HG03354 (cell line): ENCODE results near the gene PDE8B.

Source experiments
- ATAC-seq: cut with Tn5 transposase; IDR thresholded peaks from one replicate; pipeline ENCODE4 v1.9.1; 2021; ENCODE audit warnings: mild to moderate bottlenecking; ENCODE audit not compliant: unreplicated experiment, poor library complexity, severe bottlenecking

PDE8B gene

GRCh38 chr5:77423022-77423750, 212.7 kb downstream of the PDE8B start:
- no peak for ATAC-seq

GRCh38 chr5:77424921-77425320, 214.4 kb downstream of the PDE8B start:
- ATAC-seq, result no peak

GRCh38 chr5:77425420-77425819, 214.9 kb downstream of the PDE8B start:
- ATAC-seq, result no peak

GRCh38 chr5:77425998-77426659, 215.6 kb downstream of the PDE8B start:
- ATAC-seq, result no peak

GRCh38 chr5:77426670-77427069, 216.2 kb downstream of the PDE8B start:
- no peak for ATAC-seq

GRCh38 chr5:77427998-77428397, 217.5 kb downstream of the PDE8B start:
- no peak for ATAC-seq

- ATAC-seq, result no peak
These were observed 218.0 kb downstream of the PDE8B start for GRCh38 chr5:77428526-77428925.

- no peak for ATAC-seq
These were observed 220.2 kb downstream of the PDE8B start for GRCh38 chr5:77430726-77431125.

- ATAC-seq, result no peak
These were observed 220.8 kb downstream of the PDE8B start for GRCh38 chr5:77431286-77431685.

- ATAC-seq, result no peak
These were observed 221.2 kb downstream of the PDE8B start for GRCh38 chr5:77431719-77432118.

GRCh38 chr5:77437194-77437593, 226.7 kb downstream of the PDE8B start:
- no peak for ATAC-seq

GRCh38 chr5:77438071-77438470, 227.6 kb downstream of the PDE8B start:
- no peak for ATAC-seq

GRCh38 chr5:77443670-77444069, 233.2 kb downstream of the PDE8B start:
- no peak for ATAC-seq

- ATAC-seq, result no peak
These were observed 233.9 kb downstream of the PDE8B start for GRCh38 chr5:77444356-77444755.

GRCh38 chr5:77448831-77449230, 238.4 kb downstream of the PDE8B start:
- ATAC-seq, result no peak

GRCh38 chr5:77449277-77449676, 238.8 kb downstream of the PDE8B start:
- ATAC-seq, result no peak

- ATAC-seq, result no peak
These were observed 239.5 kb downstream of the PDE8B start for GRCh38 chr5:77449981-77450380.

- no peak for ATAC-seq
These were observed 241.9 kb downstream of the PDE8B start for GRCh38 chr5:77452351-77452750.

GRCh38 chr5:77454123-77454522, 243.6 kb downstream of the PDE8B start:
- no peak for ATAC-seq

GRCh38 chr5:77461287-77461686, 250.8 kb downstream of the PDE8B start:
- no peak for ATAC-seq

- ATAC-seq, result no peak
These were observed 253.4 kb downstream of the PDE8B start for GRCh38 chr5:77463905-77464304.
